Activated CD4-positive, alpha-beta T cell treated with anti-CD3 and anti-CD28 coated beads, Interleukin-2, amount 50 U/mL, for 1 hour (primary cell): Measurements from ENCODE around the gene TRAK1.
A peak's percentile ranks its signal among the peaks of the same experiment; 100 is the strongest.

ENCODE experiments used
- DNase-seq: peaks from one replicate; pipeline ENCODE4 v3.0.0-alpha.2; 2020

TRAK1 gene

DNA sequence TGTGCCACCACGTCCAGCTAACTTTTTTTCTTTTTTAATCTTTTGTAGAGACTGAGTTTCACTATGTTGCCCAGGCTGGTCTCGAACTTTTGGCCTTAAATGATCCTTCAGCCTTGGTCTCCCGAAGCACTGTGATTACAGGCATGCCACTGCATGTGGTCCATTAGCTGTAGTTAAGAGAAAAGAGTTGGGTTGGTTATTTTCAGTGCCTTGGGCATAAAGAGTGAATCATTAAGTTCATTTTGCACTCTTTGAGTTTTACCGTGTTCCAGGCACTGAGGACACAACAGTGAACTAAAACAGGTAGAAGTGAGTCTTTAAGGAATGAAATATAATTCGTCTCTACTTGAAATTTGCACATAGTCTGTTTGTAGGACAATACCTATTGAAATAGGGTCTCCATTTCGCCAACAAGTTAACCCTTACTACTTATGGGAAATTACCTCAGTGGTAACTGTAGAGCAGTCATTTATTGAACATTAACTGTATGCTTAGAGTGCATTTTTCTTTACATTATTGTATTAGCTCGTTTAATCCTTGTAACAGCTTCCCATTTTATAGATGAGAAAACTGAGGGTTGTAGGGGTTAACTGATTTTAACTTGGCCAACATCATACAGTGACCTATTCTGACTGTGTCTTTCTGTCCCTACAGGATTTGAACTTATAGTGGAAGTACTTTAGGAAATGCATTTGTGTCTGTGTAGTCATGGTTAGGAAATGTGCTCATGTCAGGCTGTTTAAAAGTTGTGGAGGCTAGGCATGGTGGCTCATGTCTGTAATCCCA is 22.7 kb upstream of the TRAK1 start:
- no peak for DNase-seq

- DNase-seq, result no peak
Measured at GRCh38 chr3:42070089-42070488, 21.1 kb upstream of the TRAK1 start.

DNA sequence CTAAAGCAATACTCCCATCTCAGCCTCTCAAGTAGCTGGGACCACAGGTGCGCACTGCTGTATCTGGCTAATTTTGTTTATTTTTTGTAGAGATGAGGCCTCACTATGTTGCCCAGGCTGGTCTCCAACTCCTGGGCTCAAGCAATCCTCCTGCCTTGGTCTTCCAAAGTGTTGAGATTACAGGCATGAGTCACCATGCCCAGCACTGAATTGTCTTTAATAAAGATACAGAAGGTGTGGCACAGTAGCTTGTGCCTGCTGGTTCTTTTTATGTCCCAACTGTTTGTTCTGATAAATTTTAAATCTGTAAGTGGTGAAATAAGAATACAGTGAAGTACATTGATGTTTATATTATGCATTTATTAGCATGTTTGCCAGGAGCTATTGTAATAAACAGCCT is 20.6 kb upstream of the TRAK1 start:
- DNase-seq, result no peak

DNA sequence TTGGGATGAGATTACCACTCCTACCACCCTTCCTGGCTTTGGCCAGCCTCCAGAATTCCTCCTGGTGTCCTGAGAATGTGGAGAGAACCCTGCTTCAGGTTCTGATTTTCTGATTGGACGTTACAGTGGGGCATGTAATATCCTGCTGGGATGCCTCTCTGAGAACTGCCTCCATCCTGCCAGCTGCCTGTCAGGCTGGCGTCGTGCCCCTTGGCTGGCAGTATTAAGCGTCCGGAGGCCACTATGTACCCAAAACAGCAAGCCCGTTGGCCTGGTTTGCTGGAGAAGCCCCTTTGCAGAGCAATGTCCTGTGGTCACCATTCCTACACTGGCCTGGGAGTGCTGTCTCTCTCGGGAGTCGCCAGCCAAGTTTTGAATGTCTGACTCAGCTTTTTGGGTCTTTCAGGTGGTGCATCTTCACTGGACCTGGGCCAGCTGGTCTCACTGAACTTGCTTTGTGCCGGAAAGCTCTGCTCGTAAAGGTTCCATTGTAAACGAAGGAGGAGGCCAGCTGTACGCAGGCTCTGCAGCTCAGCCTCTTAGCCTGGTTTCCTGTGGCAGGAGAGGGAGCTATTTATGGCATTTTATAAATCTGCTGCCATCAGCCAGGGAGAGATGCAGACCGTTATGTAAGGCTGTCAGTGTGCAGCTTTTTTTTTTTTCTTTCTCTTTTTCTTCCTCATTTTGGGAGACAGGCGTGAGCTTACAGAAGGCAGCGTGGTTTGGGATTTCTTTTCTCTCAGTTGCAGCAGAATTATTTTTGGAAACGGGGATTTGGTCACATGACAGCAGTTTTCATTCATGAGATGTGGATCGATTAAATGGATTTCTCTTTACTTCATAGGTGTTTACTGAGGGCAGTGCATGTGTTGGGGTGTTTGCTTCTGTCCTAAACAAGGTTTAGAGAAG is 19.0 kb upstream of the TRAK1 start:
- DNase-seq, result no peak

DNA sequence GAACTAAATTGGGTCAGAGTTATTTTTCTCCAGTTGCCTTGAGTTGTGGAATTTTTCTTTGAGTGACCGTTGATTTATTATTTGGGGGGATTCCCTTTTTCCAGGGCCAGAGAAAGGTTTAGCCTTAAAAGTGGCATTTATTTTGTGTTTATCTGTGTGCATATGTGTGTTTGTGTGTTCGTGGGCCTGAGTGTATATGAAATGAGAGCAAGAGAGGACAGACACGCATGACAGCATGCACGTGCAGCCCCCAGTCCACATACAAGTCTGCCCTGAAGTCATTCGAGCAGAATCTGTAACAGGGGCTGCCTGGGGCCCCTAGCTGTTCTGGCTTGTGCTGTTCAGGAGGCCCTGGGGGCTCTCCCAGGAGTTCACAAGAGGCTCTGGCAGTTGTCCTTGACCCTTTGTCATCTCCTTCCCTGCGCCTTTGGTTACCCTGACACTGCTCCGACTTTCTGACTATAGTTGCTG is 18.3 kb upstream of the TRAK1 start:
- no peak for DNase-seq

DNA sequence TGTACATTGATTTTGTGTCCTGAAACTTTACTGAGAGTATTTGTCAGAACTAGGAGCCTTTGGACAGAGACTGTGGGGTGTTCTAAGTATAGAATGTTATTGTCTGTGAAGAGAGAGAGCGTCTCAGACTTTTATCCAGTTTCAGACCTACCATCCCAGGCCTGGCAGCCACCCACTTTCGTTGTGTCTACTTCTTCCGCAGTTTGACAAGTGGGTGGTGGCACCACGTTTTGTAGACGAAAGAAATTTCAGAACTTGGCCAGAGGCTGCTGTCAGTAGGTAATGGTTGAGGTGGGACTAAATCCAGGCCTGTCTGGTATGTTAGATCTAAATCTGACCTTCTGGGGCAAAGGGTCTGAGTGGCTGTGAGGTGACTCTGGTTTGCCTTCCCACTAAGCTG is 13.4 kb upstream of the TRAK1 start:
- no peak for DNase-seq

DNA sequence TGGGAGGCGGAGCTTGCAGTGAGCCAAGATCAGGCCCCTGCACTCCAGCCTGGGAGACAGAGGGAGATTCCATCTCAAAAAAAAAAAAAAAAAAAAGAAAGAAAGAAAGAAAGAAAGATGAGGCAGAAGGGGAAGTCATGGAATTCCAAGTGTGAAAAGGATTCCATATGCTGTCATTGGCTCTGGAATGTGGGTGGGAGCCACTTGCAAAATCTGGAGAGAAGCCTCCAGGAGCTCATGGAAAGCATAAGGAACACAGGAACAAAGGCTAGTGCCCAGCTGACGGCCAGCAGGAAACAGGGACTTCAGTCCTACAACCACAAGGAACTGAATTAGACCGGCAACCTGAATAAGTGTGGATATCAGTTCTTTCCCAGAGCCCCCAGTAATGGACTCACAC is 12.5 kb upstream of the TRAK1 start:
- DNase-seq, result no peak

DNA sequence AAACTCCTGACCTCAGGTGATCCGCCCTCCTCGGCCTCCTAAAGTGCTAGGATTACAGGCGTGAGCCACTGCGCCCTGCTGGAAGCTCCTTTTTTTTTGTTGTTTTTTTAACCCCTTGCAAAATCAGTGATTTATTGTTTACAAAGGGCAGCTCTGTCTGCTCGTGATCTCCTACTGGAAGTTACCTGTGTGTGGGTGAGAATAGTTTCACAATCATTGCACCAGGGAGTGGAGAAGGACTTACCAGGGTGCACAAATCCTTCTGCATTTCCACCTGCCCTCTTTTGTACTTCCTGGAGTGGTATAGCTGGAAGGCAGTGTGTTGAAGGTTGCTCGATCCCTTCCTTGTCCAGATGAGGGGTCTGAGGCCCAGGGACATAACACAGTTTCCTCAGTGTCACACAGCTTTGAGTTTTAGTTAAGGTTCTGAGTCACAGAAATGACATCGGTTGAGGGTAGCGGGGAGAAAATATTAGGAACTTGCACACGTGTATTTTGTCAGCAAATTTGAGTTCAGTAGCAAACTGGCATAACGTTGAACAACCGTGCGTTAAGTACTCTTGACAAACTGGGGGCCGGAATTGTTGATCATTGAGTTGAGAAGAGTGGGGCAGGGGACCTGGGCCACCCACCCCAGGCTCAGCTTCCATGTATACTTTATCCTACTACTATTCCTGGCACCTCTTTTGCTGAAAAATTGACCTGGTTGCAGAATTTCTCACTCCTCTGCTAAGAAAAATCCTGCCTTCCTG is 11.3 kb upstream of the TRAK1 start:
- DNase-seq, result no peak

GRCh38 chr3:42080453-42080872 is 10.7 kb upstream of the TRAK1 start:
- DNase-seq, result peak; percentile 5

DNA sequence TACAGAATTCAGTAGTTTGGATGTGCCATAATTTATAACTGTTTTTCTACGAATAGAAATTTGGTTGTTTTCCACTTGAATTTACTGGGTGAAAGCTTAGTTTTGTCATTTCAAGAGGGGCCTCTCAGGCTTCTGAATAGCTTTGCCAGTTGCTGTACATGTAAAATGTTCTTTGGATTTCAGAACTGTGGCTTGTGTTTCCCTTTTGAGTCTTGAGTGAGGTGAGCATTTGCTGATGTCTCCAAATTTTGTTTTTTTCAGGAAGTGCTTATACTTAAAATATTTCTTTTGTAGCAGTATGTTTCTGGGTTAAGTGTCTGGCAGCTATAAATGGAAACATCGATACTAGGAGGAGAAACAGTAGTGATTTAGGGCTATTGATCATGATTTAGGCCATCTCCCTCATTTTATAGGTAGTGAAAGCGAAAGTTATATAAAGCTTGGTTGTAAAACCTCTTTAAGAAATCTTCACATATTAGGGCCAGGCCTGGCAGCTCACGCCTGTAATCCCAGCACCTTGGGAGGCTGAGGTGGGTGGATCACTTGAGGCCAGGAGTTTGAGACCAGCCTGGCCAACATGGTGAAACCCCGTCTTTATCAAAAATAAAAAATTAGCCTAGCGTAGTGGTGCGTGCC is 9.2 kb upstream of the TRAK1 start:
- DNase-seq, result no peak

- no peak for DNase-seq
Measured at GRCh38 chr3:42084586-42084985, 6.6 kb upstream of the TRAK1 start.

DNA sequence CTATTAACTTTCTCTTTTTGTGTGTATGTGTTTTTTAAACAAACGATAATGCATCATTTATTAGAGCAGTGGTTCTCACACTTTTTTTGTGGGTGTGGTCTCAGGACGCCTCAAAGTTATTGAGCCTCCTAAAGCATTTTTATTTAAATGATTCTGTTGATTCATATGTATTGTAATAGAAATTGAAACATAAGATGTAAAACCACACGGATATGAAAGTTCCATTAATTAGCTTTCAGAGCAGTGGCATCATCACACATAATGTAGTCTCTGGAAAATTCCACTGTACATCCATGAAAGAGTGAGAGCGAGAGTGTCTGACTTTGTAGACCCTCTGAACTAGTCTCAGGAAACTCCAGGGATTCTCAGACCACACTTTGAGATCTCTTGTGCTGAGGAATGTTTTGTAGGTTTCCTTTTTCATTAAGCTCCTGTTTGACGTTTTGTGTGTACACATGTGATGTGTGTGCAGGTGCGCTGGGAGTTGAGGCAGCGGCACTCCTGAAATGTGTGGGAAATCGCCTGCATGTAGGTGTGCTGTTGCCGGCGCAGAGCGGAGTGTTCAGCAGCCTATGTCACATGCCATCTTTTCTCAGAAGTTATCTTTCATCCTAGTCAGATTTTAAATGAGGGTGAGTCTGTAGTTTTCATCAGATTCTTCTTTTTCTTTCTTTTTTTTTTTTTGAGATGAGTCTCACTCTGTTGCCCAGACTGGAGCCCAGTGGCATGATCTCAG is 5.3 kb upstream of the TRAK1 start:
- no peak for DNase-seq

DNA sequence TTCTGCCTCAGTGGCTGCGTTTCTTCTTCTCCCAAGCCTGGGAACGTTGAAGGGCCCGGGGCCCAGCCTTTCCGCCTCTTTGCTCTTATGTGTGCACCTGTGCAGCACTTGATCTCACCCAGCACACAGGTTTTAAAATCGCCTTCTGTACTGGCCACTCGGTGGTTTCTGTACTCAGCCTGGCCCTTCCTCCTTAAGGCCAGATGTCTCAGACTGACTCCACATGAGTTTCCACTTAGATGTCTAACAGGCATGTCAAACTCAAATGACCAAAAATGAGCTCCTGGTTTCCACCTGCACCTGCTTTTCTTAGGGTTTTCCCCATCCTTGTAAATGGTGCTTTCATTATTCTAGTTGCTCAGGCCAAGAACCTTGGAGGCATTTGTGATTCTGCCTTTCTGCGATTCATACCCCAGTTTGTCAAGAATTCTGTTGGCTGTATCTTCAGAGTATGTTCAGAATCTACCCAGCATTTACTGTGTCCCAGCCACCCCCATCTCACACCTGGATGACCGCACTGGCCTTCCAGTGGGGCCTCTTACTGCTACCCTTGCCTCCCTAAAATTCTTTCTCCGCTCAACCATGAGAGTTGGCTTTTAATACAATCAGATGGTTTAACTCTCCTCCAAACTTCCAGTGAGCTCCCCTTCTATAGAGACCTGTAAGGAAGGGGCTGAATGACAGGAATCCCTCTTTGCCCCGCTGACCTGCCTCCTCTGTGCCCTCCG is 2.2 kb upstream of the TRAK1 start:
- DNase-seq, result no peak

- no peak for DNase-seq
Measured at GRCh38 chr3:42092006-42092405, 849 bp downstream of the TRAK1 start.

DNA sequence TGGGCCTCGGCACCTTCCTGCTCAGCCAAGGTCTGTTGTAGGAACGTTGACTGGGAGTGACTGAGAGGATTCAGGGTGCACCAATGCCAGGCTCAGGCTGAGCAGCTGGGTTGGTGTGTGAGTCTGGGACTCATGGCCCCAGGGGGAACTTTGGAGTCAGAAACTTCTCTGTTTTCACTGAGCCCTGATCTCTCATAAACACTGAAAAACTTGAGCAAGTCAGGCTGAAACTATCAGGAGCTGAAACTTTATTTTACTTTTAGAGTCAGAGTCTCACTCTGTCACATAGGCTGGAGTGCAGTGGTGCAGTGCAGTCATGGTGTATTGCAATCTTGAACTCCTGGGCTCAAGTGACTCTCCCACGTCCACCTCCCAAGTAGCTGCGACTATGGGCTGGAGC is 3.0 kb downstream of the TRAK1 start:
- no peak for DNase-seq

- no peak for DNase-seq
Measured at GRCh38 chr3:42094691-42095391, 3.7 kb downstream of the TRAK1 start.

DNA sequence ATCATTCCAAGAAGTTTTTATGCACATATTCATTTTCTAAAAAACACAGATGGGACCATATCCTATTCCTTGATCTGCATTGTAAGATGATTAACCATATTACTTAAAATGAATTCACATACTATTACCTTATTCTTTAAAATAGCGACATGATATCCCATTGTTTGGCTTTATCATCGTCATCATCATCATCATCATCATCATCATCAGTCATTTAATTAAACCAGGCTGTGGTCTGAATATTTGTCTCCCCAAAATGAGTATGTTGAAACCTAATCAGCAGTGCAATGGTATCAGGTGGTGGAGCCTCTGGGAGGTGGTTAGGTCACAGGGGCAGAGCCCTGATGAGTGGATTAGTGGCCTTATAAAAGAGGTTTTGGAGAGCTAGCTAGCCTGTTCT is 4.4 kb downstream of the TRAK1 start:
- DNase-seq, result no peak

GRCh38 chr3:42096796-42097565 is 5.8 kb downstream of the TRAK1 start:
- DNase-seq, result no peak

DNA sequence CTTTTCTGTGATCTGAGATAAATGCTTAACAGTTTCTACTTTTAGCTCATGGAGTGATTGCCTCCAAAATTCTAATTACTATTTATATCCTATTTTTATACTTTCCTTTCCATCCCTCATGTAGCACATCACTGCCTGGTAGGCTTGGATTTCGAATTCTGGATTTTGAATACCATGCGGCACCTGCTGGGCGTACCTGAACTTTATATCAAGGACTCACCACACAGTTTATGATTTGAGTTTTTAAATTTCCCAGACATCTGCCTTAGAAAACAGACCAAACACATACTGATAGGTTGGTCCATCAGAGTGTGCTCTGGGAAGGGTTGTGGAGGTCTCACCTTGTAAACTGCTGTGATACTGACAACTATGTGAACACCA is 6.4 kb downstream of the TRAK1 start:
- no peak for DNase-seq

DNA sequence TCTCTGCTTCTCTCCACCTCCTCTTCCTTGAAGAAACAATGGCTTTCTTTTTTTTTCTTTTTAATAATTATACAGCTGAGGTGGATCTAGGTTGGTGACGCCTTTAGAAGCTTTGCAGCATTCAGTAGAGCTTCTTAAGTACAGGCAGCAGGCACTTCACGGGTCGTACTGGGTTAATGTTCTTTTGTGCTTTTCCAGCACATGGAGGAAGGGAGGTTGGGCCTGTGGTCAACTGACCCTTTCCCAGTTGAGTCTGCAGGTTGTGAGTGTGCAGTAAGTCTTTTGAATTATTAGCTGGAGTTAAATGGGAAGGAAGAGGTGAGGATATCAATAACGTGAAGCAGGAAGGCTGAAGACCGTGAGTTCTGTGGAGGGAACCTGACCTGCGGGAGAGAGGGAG is 7.0 kb downstream of the TRAK1 start:
- DNase-seq, result no peak
